SK-N-SH (cell line): Measurements from ENCODE around the gene GRIP1. TPM values are rescaled to one million over a fixed set of nuclear protein-coding genes. Genes with fewer than 3 reads are reported as not detected.
A peak's percentile ranks its signal among the peaks of the same experiment; 100 is the strongest.

Experiments
- CTCF ChIA-PET: fragments of 300-600, 350-600 bp; formaldehyde crosslinking; extraction: SDS; loops from one replicate; lab custom pipeline; 2021; lab: Yijun Ruan, JAX
- POLR2A ChIA-PET: fragments of 350-600 bp; sonication (Branson Sonifier 250); formaldehyde crosslinking; extraction: SDS; loops from one replicate; lab custom pipeline; 2020; ENCODE audit warnings: antibody characterized with exemption, inconsistent platforms; lab: Yijun Ruan, JAX
- DNase-seq: peaks from one replicate; pipeline ENCODE4 v3.0.0; 2012
- H2AFZ ChIP-seq: fragments of 200-600 bp; sonication (generic); 2 replicates; pipeline ENCODE4 v1.8.1; 2016; ENCODE audit warnings: antibody characterized with exemption, mild to moderate bottlenecking, low read depth
- H3F3A ChIP-seq: fragments of 200-600 bp; sonication (generic); replicated peaks from 2 replicates; pipeline ENCODE3; 2016; ENCODE audit warnings: antibody characterized with exemption, mild to moderate bottlenecking; ENCODE audit not compliant: insufficient read depth
- H3K27ac ChIP-seq, 2 experiments: fragments of 200-500 bp in 1 of 2; fragments of 200-600 bp in 1 of 2; sonication (Bioruptor generic) in 1 of 2; sonication (generic), shearing (Covaris generic) in 1 of 2; 2 replicates each; pipeline versions ENCODE4 v1.5.1 to v1.6.1; 2014 to 2016; ENCODE audit warnings: low read depth in 2 of 2, inconsistent platforms in 1 of 2, low read length in 1 of 2, mild to moderate bottlenecking in 1 of 2, mixed read lengths in 1 of 2
- H3K27me3 ChIP-seq: fragments of 200-600 bp; sonication (generic), shearing (Covaris generic); 2 replicates; pipeline ENCODE4 v1.6.1; 2016; ENCODE audit warnings: mixed run types; ENCODE audit not compliant: insufficient read depth
- H3K36me3 ChIP-seq, 2 experiments: fragments of 200-500 bp in 1 of 2; fragments of 200-600 bp in 1 of 2; sonication (Bioruptor generic) in 1 of 2; sonication (generic) in 1 of 2; replicated peaks in 1 of 2; 2 replicates each; pipeline versions ENCODE3 to v1.5.1; 2014 to 2016; ENCODE audit warnings: low read length in 1 of 2, mild to moderate bottlenecking in 1 of 2; ENCODE audit not compliant: insufficient read depth in 2 of 2, control insufficient read depth in 1 of 2
- H3K4me1 ChIP-seq, 2 experiments: fragments of 200-500 bp in 1 of 2; fragments of 200-600 bp in 1 of 2; sonication (Bioruptor generic) in 1 of 2; sonication (generic), shearing (Covaris generic) in 1 of 2; 2 replicates each; pipeline versions ENCODE4 v1.5.1 to v1.6.1; 2014 to 2016; ENCODE audit warnings: low read depth in 1 of 2, low read length in 1 of 2, mixed run types in 1 of 2; ENCODE audit not compliant: insufficient read depth in 2 of 2, control insufficient read depth in 1 of 2
- H3K4me2 ChIP-seq: fragments of 200-600 bp; sonication (generic), shearing (Covaris generic); 2 replicates; pipeline ENCODE4 v1.6.1; 2017; ENCODE audit warnings: mixed run types
- H3K4me3 ChIP-seq, 2 experiments: fragments of 200-500 bp in 1 of 2; fragments of 200-600 bp in 1 of 2; sonication (Bioruptor generic) in 1 of 2; sonication (generic), shearing (Covaris generic) in 1 of 2; 2 replicates each; pipeline versions ENCODE4 v1.5.1 to v1.8.1; 2014 to 2016; ENCODE audit warnings: low read depth in 2 of 2, inconsistent platforms in 1 of 2, low read length in 1 of 2, mild to moderate bottlenecking in 1 of 2, mixed read lengths in 1 of 2, moderate library complexity in 1 of 2
- H3K79me2 ChIP-seq: fragments of 200-600 bp; sonication (generic); 2 replicates; pipeline ENCODE4 v1.8.1; 2017; ENCODE audit warnings: mild to moderate bottlenecking; ENCODE audit not compliant: insufficient read depth
- H3K9ac ChIP-seq: fragments of 200-600 bp; sonication (generic); 2 replicates; pipeline ENCODE4 v1.6.1; 2017; ENCODE audit warnings: mixed run types
- H3K9me2 ChIP-seq: fragments of 200-600 bp; sonication (generic); 2 replicates; pipeline ENCODE4 v1.6.1; 2017; ENCODE audit warnings: mixed run types
- H3K9me3 ChIP-seq: fragments of 200-600 bp; sonication (generic); 2 replicates; pipeline ENCODE4 v1.6.1; 2017; ENCODE audit warnings: mixed run types, mild to moderate bottlenecking, moderate library complexity
- H4K20me1 ChIP-seq: fragments of 200-600 bp; sonication (generic); 2 replicates; pipeline ENCODE4 v1.6.1; 2017; ENCODE audit warnings: mild to moderate bottlenecking, mixed run types; ENCODE audit not compliant: insufficient read depth
- CHD2 ChIP-seq: fragments of 150-350 bp; IDR thresholded peaks from 2 replicates; pipeline ENCODE4 v1.6.1; 2018; ENCODE audit warnings: low read length; ENCODE audit not compliant: partially characterized antibody
- CTCF ChIP-seq: fragments of 200-600 bp; sonication (generic); IDR thresholded peaks from 2 replicates; pipeline ENCODE4 v1.6.1; 2017; ENCODE audit warnings: antibody characterized with exemption, mild to moderate bottlenecking, moderate library complexity
- EP300 ChIP-seq, 2 experiments: IDR thresholded peaks; 2 replicates each; pipeline versions ENCODE4 v1.4.0 to v1.6.1; 2012; ENCODE audit warnings: borderline replicate concordance in 1 of 2, low read depth in 1 of 2, low read length in 1 of 2
- FOXM1 ChIP-seq: IDR thresholded peaks from 2 replicates; pipeline ENCODE4 v1.4.0; 2012; ENCODE audit warnings: low read depth, mild to moderate bottlenecking
- GABPA ChIP-seq: IDR thresholded peaks from 2 replicates; pipeline ENCODE4 v1.4.0; 2012; ENCODE audit warnings: low read depth, mild to moderate bottlenecking
- GATA2 ChIP-seq: sonication (generic); formaldehyde crosslinking; IDR thresholded peaks from 2 replicates; pipeline ENCODE4 v1.5.0; 2020; ENCODE audit warnings: mild to moderate bottlenecking, missing genetic modification reagents
- IRF3 ChIP-seq: fragments of 150-350 bp; IDR thresholded peaks from 2 replicates; pipeline ENCODE4 v1.6.1; 2016; ENCODE audit warnings: mild to moderate bottlenecking, low read depth, low read length
- NRF1 ChIP-seq: IDR thresholded peaks from 2 replicates; pipeline ENCODE4 v1.6.1; 2012; ENCODE audit warnings: low read depth, mild to moderate bottlenecking, low read length
- PBX3 ChIP-seq: IDR thresholded peaks from 2 replicates; pipeline ENCODE4; 2012
- POLR2AphosphoS5 ChIP-seq: IDR thresholded peaks from 2 replicates; pipeline ENCODE4 v1.6.1; 2012; ENCODE audit warnings: low read depth, low read length
- RAD21 ChIP-seq: IDR thresholded peaks from 2 replicates; pipeline ENCODE4 v1.6.1; 2012; ENCODE audit warnings: mild to moderate bottlenecking, low read length
- RCOR1 ChIP-seq: fragments of 150-350 bp; IDR thresholded peaks from 2 replicates; pipeline ENCODE4 v1.6.1; 2017; ENCODE audit warnings: antibody characterized with exemption, low read length
- SMC3 ChIP-seq: IDR thresholded peaks from 2 replicates; pipeline ENCODE4 v1.6.1; 2012; ENCODE audit warnings: low read depth, low read length, improper control_type of control experiment
- TCF12 ChIP-seq: IDR thresholded peaks from 2 replicates; pipeline ENCODE4 v1.4.0; 2012
- YY1 ChIP-seq: IDR thresholded peaks from 2 replicates; pipeline ENCODE4 v1.4.0; 2012; ENCODE audit warnings: low read depth, mild to moderate bottlenecking
- ZBTB33 ChIP-seq: IDR thresholded peaks from 2 replicates; pipeline ENCODE4 v1.4.0; 2012; ENCODE audit warnings: low read depth, borderline replicate concordance
- WGBS: methylation state at CpG from one replicate; pipeline ENCODE4 v1.1.6; 2017; ENCODE audit warnings: low lambda C conversion rate; 5-methylcytosine and 5-hydroxymethylcytosine counted together
- polyA plus RNA-seq, 3 experiments: library from polyadenylated mRNA; depleted of rRNA; stranded (reverse); fragments of >200 nt; gene quantifications; 2 replicates each; pipeline ENCODE4 v1.2.3, GENCODE V29; 2012

GRIP1 gene
- polyA plus RNA-seq, 1 of the 3 experiments (the other 2 are of a cell fraction): 0.07 TPM

- no peaks in the 10 kb centered on the region for H3K9me3 ChIP-seq
- no peaks in the 10 kb centered on the region for H4K20me1 ChIP-seq
- no peak overlapping the region for H3K4me3 ChIP-seq
- H3K36me3 ChIP-seq: no peaks in the 10 kb centered on the region
- TF ChIP-seq FOXM1 (no peak), POLR2AphosphoS5 (no peak), PBX3 (no peak), RAD21 (no peak), CTCF (no peak), SMC3 (no peak)
- 56% methylated on average over 4 of the region's 4 CpGs for WGBS
- no peak overlapping the region for H3K27ac ChIP-seq
- no peak for DNase-seq
- no peak overlapping the region for H3K4me2 ChIP-seq
- no peaks in the 10 kb centered on the region for H3K79me2 ChIP-seq
- H3K9me2 ChIP-seq: no peaks in the 10 kb centered on the region
- H3F3A ChIP-seq: no peaks in the 10 kb centered on the region
- no peaks in the 10 kb centered on the region; a peak in 1 of 4 replicates for H3K4me1 ChIP-seq
- no peak overlapping the region for H2AFZ ChIP-seq
- ChIA-PET CTCF (no interaction called here), POLR2A (no interaction called here)
- no peaks in the 10 kb centered on the region; the same call in 1 of the 2 replicates for H3K27me3 ChIP-seq
- no peak overlapping the region for H3K9ac ChIP-seq
These were observed 139.9 kb downstream of the GRIP1 start for GRCh38 chr12:66538970-66539369.

GRCh38 chr12:66537876-66538275 is 141.0 kb downstream of the GRIP1 start:
- H4K20me1 ChIP-seq: no peaks in the 10 kb centered on the region
- WGBS: 11% methylated on average over 3 of the region's 3 CpGs

GRCh38 chr12:66533767-66534166 is 145.1 kb downstream of the GRIP1 start:
- no peak overlapping the region for H3K4me2 ChIP-seq
- H3K36me3 ChIP-seq: no peaks in the 10 kb centered on the region
- no peaks in the 10 kb centered on the region for H3F3A ChIP-seq
- no peaks in the 10 kb centered on the region; the same call in 1 of the 2 replicates for H3K27me3 ChIP-seq
- H3K9me2 ChIP-seq: no peaks in the 10 kb centered on the region
- 20% methylated on average over 2 of the region's 2 CpGs for WGBS
- H3K9ac ChIP-seq: no peak overlapping the region
- no peak overlapping the region for H3K27ac ChIP-seq
- ChIA-PET CTCF (interaction anchor here (1.6 to 1.9 kb wide), 2 partner anchors 15 to 125 kb away, joined by 3 to 7 read pairs; no protein-coding TSS in a partner anchor), POLR2A (no interaction called here)
- no peak for DNase-seq
- no peaks in the 10 kb centered on the region for H4K20me1 ChIP-seq
- no peaks in the 10 kb centered on the region for H3K9me3 ChIP-seq
- no peaks in the 10 kb centered on the region for H3K79me2 ChIP-seq
- H3K4me1 ChIP-seq: peaks cover 0 to 3% of the 10 kb centered on the region in 2 experiments; a peak in 2 of 4 replicates
- no peak overlapping the region for H2AFZ ChIP-seq
- H3K4me3 ChIP-seq: no peak overlapping the region
- no peak for TF ChIP-seq GATA2 (CRISPR knock-in tag)
- TF ChIP-seq NRF1: no peak
- TF ChIP-seq IRF3: no peak
- no peak for TF ChIP-seq EP300 (IDR thresholded peaks at IDR 0.05; ENCODE audit: borderline replicate concordance in 1 of 2, low read depth in 1 of 2, low read length in 1 of 2)
- TF ChIP-seq YY1: no peak
- no peak for TF ChIP-seq ZBTB33
- TF ChIP-seq CHD2: no peak
- no peak for TF ChIP-seq TCF12

More at GRCh38 chr12:66537876-66538275, 141.0 kb downstream of the GRIP1 start:
- Histone ChIP-seq H3K27me3 (no peaks in the 10 kb centered on the region; the same call in 1 of the 2 replicates), H3K4me2 (no peak overlapping the region), H3K27ac (no peak overlapping the region), H2AFZ (no peak overlapping the region), H3K9me2 (no peaks in the 10 kb centered on the region), H3K4me3 (no peak overlapping the region), H3K36me3 (no peaks in the 10 kb centered on the region), H3K4me1 (no peaks in the 10 kb centered on the region; a peak in 1 of 4 replicates), H3K79me2 (no peaks in the 10 kb centered on the region), H3K9ac (no peak overlapping the region), H3K9me3 (no peaks in the 10 kb centered on the region), H3F3A (no peaks in the 10 kb centered on the region)
- TF ChIP-seq GABPA: no peak
- peak; percentile 87 for TF ChIP-seq GATA2 (CRISPR knock-in tag)
- TF ChIP-seq EP300 (IDR thresholded peaks at IDR 0.05; ENCODE audit: borderline replicate concordance in 1 of 2, low read depth in 1 of 2, low read length in 1 of 2): peak in 1 of 2 experiments; percentile 49; a peak in 1 of 4 replicates
- TF ChIP-seq RCOR1: peak; percentile 67
- CTCF ChIA-PET: no interaction called here
- no peak for DNase-seq
- POLR2A ChIA-PET: no interaction called here
